Endothelial cell of umbilical vein (primary cell): ENCODE results near the gene COL4A2. TPM values are rescaled to one million over a fixed set of nuclear protein-coding genes. Genes with fewer than 3 reads are reported as not detected.

Source experiments
- BruUV-seq: library from RNA; stranded (reverse); fragments of 400-500 nt; replicated peaks from 2 replicates; lab custom pipeline; 2021; lab: Mats Ljungman, UMichigan
- CTCF ChIA-PET: fragments of 300-600, 350-600 bp; sonication (Branson Sonifier 250); formaldehyde crosslinking; loops from one replicate; lab custom pipeline; 2021; ENCODE audit warnings: antibody characterized with exemption, inconsistent platforms; lab: Charles Lee
- POLR2A ChIA-PET: fragments of 300-600, 350-600 bp; sonication (Branson Sonifier 250); formaldehyde crosslinking; loops from one replicate; lab custom pipeline; 2021; ENCODE audit warnings: antibody characterized with exemption, inconsistent platforms; lab: Charles Lee
- DNase-seq: peaks from one replicate; pipeline ENCODE4 v3.0.0-alpha.2; 2011; ENCODE audit warnings: low read depth, low spot score
- FAIRE-seq: peaks from 2 replicates; lab custom pipeline; 2011; peaks lifted over from hg19 to GRCh38; lab: Jason Lieb, UNC
- H2AFZ ChIP-seq: 2 replicates; pipeline ENCODE4 v1.6.0; 2012; ENCODE audit warnings: low read depth, low read length, control low read depth, inconsistent platforms
- H3K27ac ChIP-seq: 2 replicates; pipeline ENCODE4 v1.5.1; 2011; ENCODE audit warnings: low read depth, mild to moderate bottlenecking, control low read depth, low read length, moderate library complexity; ENCODE audit not compliant: insufficient read depth
- H3K27me3 ChIP-seq, 2 experiments: 2 replicates each; pipeline versions ENCODE4 v1.6.0 to v1.6.1; 2011; ENCODE audit warnings: low read length in 2 of 2, mixed read lengths in 1 of 2; ENCODE audit not compliant: control insufficient read depth in 2 of 2, insufficient read depth in 2 of 2
- H3K36me3 ChIP-seq, 2 experiments: 2 replicates in 1 of 2; 3 replicates in 1 of 2; pipeline ENCODE4 v1.5.1; 2011; ENCODE audit warnings: low read length in 2 of 2, mild to moderate bottlenecking in 1 of 2, moderate library complexity in 1 of 2; ENCODE audit not compliant: control insufficient read depth in 2 of 2, insufficient read depth in 2 of 2; ENCODE audit errors: extremely low read depth in 1 of 2
- H3K4me1 ChIP-seq: 3 replicates; pipeline ENCODE4 v1.5.1; 2011; ENCODE audit warnings: mild to moderate bottlenecking, low read length; ENCODE audit not compliant: control insufficient read depth, insufficient read depth; ENCODE audit errors: extremely low read depth
- H3K4me2 ChIP-seq: 2 replicates; pipeline ENCODE4 v1.6.1; 2011; ENCODE audit warnings: low read length, control low read depth, mixed read lengths; ENCODE audit not compliant: insufficient read depth
- H3K4me3 ChIP-seq, 3 experiments: fragments of 200-600 bp in 1 of 3; sonication (generic), shearing (Covaris generic) in 1 of 3; replicated peaks in 1 of 3; 2 replicates each; pipeline ENCODE4 v1.5.1; 2011 to 2016; ENCODE audit warnings: control low read depth in 3 of 3, low read length in 3 of 3, mild to moderate bottlenecking in 2 of 3, inconsistent platforms in 1 of 3, low read depth in 1 of 3, moderate library complexity in 1 of 3; ENCODE audit not compliant: insufficient read depth in 1 of 3
- H3K79me2 ChIP-seq: 2 replicates; pipeline ENCODE4 v1.6.0; 2012; ENCODE audit warnings: low read length, inconsistent platforms; ENCODE audit not compliant: control insufficient read depth, insufficient read depth
- H3K9ac ChIP-seq: replicated peaks from 2 replicates; pipeline ENCODE3; 2011; ENCODE audit warnings: low read length, control low read depth; ENCODE audit not compliant: insufficient read depth; ENCODE audit errors: extremely low read depth
- H3K9me1 ChIP-seq: replicated peaks from 3 replicates; pipeline ENCODE4 v1.6.0; 2011; ENCODE audit warnings: mild to moderate bottlenecking, low read length; ENCODE audit not compliant: control insufficient read depth, insufficient read depth; ENCODE audit errors: extremely low read depth
- H3K9me3 ChIP-seq: replicated peaks from 2 replicates; pipeline ENCODE4 v1.5.1; 2012; ENCODE audit warnings: low read length, inconsistent platforms; ENCODE audit not compliant: control insufficient read depth, insufficient read depth
- H4K20me1 ChIP-seq: replicated peaks from 2 replicates; pipeline ENCODE3; 2011; ENCODE audit warnings: mild to moderate bottlenecking, low read length; ENCODE audit not compliant: control insufficient read depth, insufficient read depth; ENCODE audit errors: extremely low read depth
- CTCF ChIP-seq, 2 donors: IDR thresholded peaks; 1 replicate in 1 of 2; 2 replicates in 1 of 2; pipeline ENCODE4 v1.5.1; 2011; ENCODE audit warnings: low read length in 2 of 2, mild to moderate bottlenecking in 2 of 2, moderate library complexity in 2 of 2, control low read depth in 1 of 2, inconsistent platforms in 1 of 2, low read depth in 1 of 2; ENCODE audit not compliant: insufficient read depth in 1 of 2; ENCODE audit errors: extremely low read depth in 1 of 2
- EZH2 ChIP-seq: IDR thresholded peaks from 2 replicates; pipeline ENCODE4 v1.6.1; 2012; ENCODE audit warnings: borderline replicate concordance, low read depth, mild to moderate bottlenecking, moderate library complexity, low read length, inconsistent platforms; ENCODE audit not compliant: severe bottlenecking
- FOS ChIP-seq: IDR thresholded peaks from 2 replicates; pipeline ENCODE4 v1.6.1; 2011; ENCODE audit warnings: mild to moderate bottlenecking, low read length, moderate library complexity, borderline replicate concordance; ENCODE audit not compliant: insufficient read depth
- GATA2 ChIP-seq: IDR thresholded peaks from 2 replicates; pipeline ENCODE4 v1.7.0; 2011; ENCODE audit warnings: low read depth, mild to moderate bottlenecking, moderate library complexity, mixed read lengths, low read length; ENCODE audit not compliant: insufficient read length, insufficient read depth
- JUN ChIP-seq: IDR thresholded peaks from 2 replicates; pipeline ENCODE4 v1.6.1; 2011; ENCODE audit warnings: borderline replicate concordance, low read depth; ENCODE audit not compliant: insufficient read length, insufficient read depth
- MYC ChIP-seq: IDR thresholded peaks from one replicate; pipeline ENCODE4 v1.6.1; 2011; ENCODE audit warnings: mild to moderate bottlenecking, low read depth, low read length
- POLR2A ChIP-seq: IDR thresholded peaks from 2 replicates; pipeline ENCODE4 v1.6.1; 2012; ENCODE audit warnings: low read depth, mild to moderate bottlenecking, control low read depth, low read length
- POLR2AphosphoS5 ChIP-seq: IDR thresholded peaks from 2 replicates; pipeline ENCODE4 v1.6.1; 2012; ENCODE audit warnings: low read depth, mild to moderate bottlenecking, control low read depth, low read length, moderate library complexity; ENCODE audit not compliant: insufficient read depth
- dilution Hi-C: fragments of 300-500 bp; cut with MboI; formaldehyde crosslinking; loops from one replicate; pipeline ENCODE4 v1.15.0; 2019; ENCODE audit warnings: low sequenced_read_pairs; ENCODE audit not compliant: extremely low pct_ligation_motif_present
- intact Hi-C: fragments of 100-400 bp; cut with micrococcal nuclease; formaldehyde crosslinking; loops from one replicate; pipeline ENCODE4 v1.10.0; 2022
- polyA plus RNA-seq, 4 experiments: library from polyadenylated mRNA; depleted of rRNA in 3 of 4; stranded (reverse) in 3 of 4; unstranded in 1 of 4; fragments of >200 nt; gene quantifications; 2 replicates each; pipeline versions ENCODE4 v1.2.1 to v1.2.3, GENCODE V29; 2011 to 2012; ENCODE audit warnings: missing spikeins in 1 of 4
- total RNA-seq: library from RNA; stranded (reverse); gene quantifications from 2 replicates; pipeline ENCODE4 v1.2.3, GENCODE V29; 2021
- TF ChIP-seq, protein P1 (sequence below): IDR thresholded peaks from 2 replicates; pipeline ENCODE4 v1.6.1; 2011; ENCODE audit not compliant: insufficient read depth, insufficient read length

Gene COL4A2
- total and polyA plus RNA-seq, 2 donors (not counting 3 experiments of a cell fraction or from before 2014, with no cell fraction given), result 792 to 940 TPM

- DNase-seq, result no peak
- H3K9me3 ChIP-seq, result no peaks in the 10 kb centered on the region
- H3K9me1 ChIP-seq, result no peaks in the 10 kb centered on the region
- peaks cover 0 to 4% of the 10 kb centered on the region in 2 experiments for H3K36me3 ChIP-seq
- no peak overlapping the region for H3K4me3 ChIP-seq
- no peak overlapping the region for H2AFZ ChIP-seq
- dilution Hi-C loops, result no loop called here
- ChIA-PET POLR2A (interaction anchor here (1.0 kb wide), 1 partner anchor 40 kb away, joined by 4 read pairs; the partner anchor contains the start of genes COL4A1 and COL4A2), CTCF (interaction anchor here (1.2 to 2.2 kb wide), 5 partner anchors 19 to 144 kb away, joined by 5 to 19 read pairs (median 7); partner anchors contain the start of genes COL4A1 and COL4A2)
- no TSS peak for BruUV-seq
- H4K20me1 ChIP-seq, result peaks cover 5% of the 10 kb centered on the region
- H3K4me2 ChIP-seq, result peak overlapping the region; percentile 6
- H3K27me3 ChIP-seq, result no peaks in the 10 kb centered on the region
- TF ChIP-seq FOS (no peak), MYC (no peak), JUN (no peak), EZH2 (no peak), GATA2 (no peak), POLR2A (no peak), POLR2AphosphoS5 (no peak), CTCF (IDR thresholded peaks at IDR 0.05; ENCODE audit: extremely low read depth in 1 of 2, insufficient read depth in 1 of 2, low read depth in 1 of 2, low read length in 2 of 2) (no peak)
- TF ChIP-seq, protein P1, sequence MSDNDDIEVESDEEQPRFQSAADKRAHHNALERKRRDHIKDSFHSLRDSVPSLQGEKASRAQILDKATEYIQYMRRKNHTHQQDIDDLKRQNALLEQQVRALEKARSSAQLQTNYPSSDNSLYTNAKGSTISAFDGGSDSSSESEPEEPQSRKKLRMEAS, result no peak
- H3K27ac ChIP-seq, result peak overlapping the region; percentile 54
- H3K79me2 ChIP-seq, result peaks cover 50% of the 10 kb centered on the region
- H3K9ac ChIP-seq, result no peak overlapping the region
- H3K4me1 ChIP-seq, result peaks cover 61% of the 10 kb centered on the region
- intact Hi-C loops, result no loop called here
- FAIRE-seq, result no peak
Observed at GRCh38 chr13:110266431-110266809, 40.7 kb upstream of the COL4A2 start.
